GM12878 (cell line): ENCODE measurements around the gene PRDM12.

Experiments used
- ASH2L ChIP-seq: fragments of 300-600, 200-600 bp; sonication (generic); IDR thresholded peaks from 2 replicates; pipeline ENCODE4 v1.6.1; 2017; ENCODE audit warnings: low read depth, mild to moderate bottlenecking, borderline replicate concordance
- BHLHE40 ChIP-seq, 2 experiments: fragments of 450-650 bp in 1 of 2; IDR thresholded peaks; 2 replicates each; pipeline ENCODE4 v1.6.1; 2011 to 2017; ENCODE audit warnings: low read depth in 2 of 2, borderline replicate concordance in 1 of 2, improper control_type of control experiment in 1 of 2, low read length in 1 of 2, mild to moderate bottlenecking in 1 of 2
- CBX3 ChIP-seq: fragments of 200-600 bp; sonication (generic); IDR thresholded peaks from 2 replicates; pipeline ENCODE4 v1.6.1; 2016; ENCODE audit warnings: low read depth, borderline replicate concordance
- CTCF ChIP-seq, 3 experiments: IDR thresholded peaks in 2 of 3; conservative IDR thresholded peaks in 1 of 3; 2 replicates each; pipeline ENCODE4 v1.5.1; 2011; ENCODE audit warnings: low read depth in 3 of 3, low read length in 3 of 3, mild to moderate bottlenecking in 3 of 3, control low read depth in 2 of 3, moderate library complexity in 2 of 3, inconsistent platforms in 1 of 3, mixed read lengths in 1 of 3; ENCODE audit not compliant: control insufficient read depth in 2 of 3, insufficient read depth in 1 of 3; ENCODE audit errors: extremely low read depth in 1 of 3
- EGR1 ChIP-seq, 2 experiments: IDR thresholded peaks; 1 replicate in 1 of 2; 2 replicates in 1 of 2; pipeline ENCODE4 v1.6.1; 2011 to 2012; ENCODE audit warnings: low read depth in 2 of 2, low read length in 2 of 2, borderline replicate concordance in 1 of 2, mild to moderate bottlenecking in 1 of 2, moderate library complexity in 1 of 2
- ETV6 ChIP-seq, 2 experiments: fragments of 450-650 bp in 1 of 2; IDR thresholded peaks in 1 of 2; conservative IDR thresholded peaks in 1 of 2; 2 replicates each; pipeline ENCODE4 v1.6.1; 2014; ENCODE audit warnings: antibody characterized with exemption in 1 of 2, borderline replicate concordance in 1 of 2, low read depth in 1 of 2, mild to moderate bottlenecking in 1 of 2, moderate library complexity in 1 of 2
- EZH2 ChIP-seq: IDR thresholded peaks from 2 replicates; pipeline ENCODE4 v1.6.1; 2012; ENCODE audit warnings: low read depth, mild to moderate bottlenecking, control low read depth, inconsistent platforms, low read length, borderline replicate concordance; ENCODE audit not compliant: control insufficient read depth
- NFIC ChIP-seq: IDR thresholded peaks from 2 replicates; pipeline ENCODE4 v1.6.1; 2012; ENCODE audit warnings: low read depth, mild to moderate bottlenecking, inconsistent platforms, low read length, moderate library complexity
- NFYB ChIP-seq: IDR thresholded peaks from 2 replicates; pipeline ENCODE4 v1.6.1; 2011; ENCODE audit warnings: low read depth, mild to moderate bottlenecking, low read length, improper control_type of control experiment, moderate library complexity; ENCODE audit not compliant: insufficient read depth
- POLR2A ChIP-seq: IDR thresholded peaks from 2 replicates; pipeline ENCODE4 v1.6.1; 2011; ENCODE audit warnings: low read depth, mild to moderate bottlenecking, low read length
- SMC3 ChIP-seq: IDR thresholded peaks from 2 replicates; pipeline ENCODE4 v1.6.1; 2011; ENCODE audit warnings: low read length, improper control_type of control experiment, borderline replicate concordance
- ZNF24 ChIP-seq: fragments of 450-650 bp; IDR thresholded peaks from 2 replicates; pipeline ENCODE4 v1.6.1; 2017; ENCODE audit warnings: antibody characterized with exemption, mild to moderate bottlenecking

GRCh38 chr9:130669965-130670364 is 5.6 kb downstream of the PRDM12 start:
- TF ChIP-seq NFYB, result no peak
- TF ChIP-seq EZH2, result no peak
- TF ChIP-seq CTCF (IDR thresholded peaks at IDR 0.05 in 2 of 3, conservative IDR thresholded peaks at IDR 0.05 in 1 of 3; ENCODE audit: control insufficient read depth in 2 of 3, extremely low read depth in 1 of 3, insufficient read depth in 1 of 3, low read depth in 3 of 3, low read length in 3 of 3), result no peak
- TF ChIP-seq NFIC, result no peak
- no peak for TF ChIP-seq SMC3
- TF ChIP-seq BHLHE40 (IDR thresholded peaks at IDR 0.05; ENCODE audit: borderline replicate concordance in 1 of 2, low read depth in 2 of 2, low read length in 1 of 2), result no peak
- no peak for TF ChIP-seq CBX3
- no peak for TF ChIP-seq EGR1 (IDR thresholded peaks at IDR 0.05; ENCODE audit: borderline replicate concordance in 1 of 2, low read depth in 2 of 2, low read length in 2 of 2)
- TF ChIP-seq POLR2A, result no peak
- TF ChIP-seq ETV6 (conservative IDR thresholded peaks at IDR 0.05 in 1 of 2, IDR thresholded peaks at IDR 0.05 in 1 of 2; ENCODE audit: borderline replicate concordance in 1 of 2, low read depth in 1 of 2), result no peak
- TF ChIP-seq ASH2L, result no peak
- no peak for TF ChIP-seq ZNF24
